PC-9 (cell line): ENCODE data around the gene MAN1A2.

ENCODE experiments used
- CTCF ChIP-seq: fragments of 200-600 bp; sonication (generic); conservative IDR thresholded peaks from 2 replicates; pipeline ENCODE4 v1.6.1; 2017; ENCODE audit warnings: mixed run types, antibody characterized with exemption, mild to moderate bottlenecking, moderate library complexity
- EZH2 ChIP-seq: fragments of 200-600 bp; sonication (generic); IDR thresholded peaks from 2 replicates; pipeline ENCODE4 v1.8.0; 2017; ENCODE audit warnings: antibody characterized with exemption, low read depth

- no peak for TF ChIP-seq CTCF
- no peak for TF ChIP-seq EZH2
Measured at GRCh38 chr1:117403597-117403996, 36.3 kb downstream of the MAN1A2 start.
